ENCODE measurements around the gene MATN4.

The MATN4 gene

GRCh38 chr20:45340951-45341350 is 32.9 kb upstream of the MATN4 start:
- no peak overlapping the region for H3K4me3 ChIP-seq (ENCODE audit: low read depth, low read length)
- TF ChIP-seq, protein P1, sequence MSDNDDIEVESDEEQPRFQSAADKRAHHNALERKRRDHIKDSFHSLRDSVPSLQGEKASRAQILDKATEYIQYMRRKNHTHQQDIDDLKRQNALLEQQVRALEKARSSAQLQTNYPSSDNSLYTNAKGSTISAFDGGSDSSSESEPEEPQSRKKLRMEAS (IDR thresholded peaks at IDR 0.05; ENCODE audit: low read depth, low read length) = no peak
- TF ChIP-seq MYC (IDR thresholded peaks at IDR 0.05; ENCODE audit: low read depth, low read length) (no peak), POLR2A (IDR thresholded peaks at IDR 0.05; ENCODE audit: extremely low read depth, insufficient read length) (no peak)
- TF ChIP-seq, protein P2, sequence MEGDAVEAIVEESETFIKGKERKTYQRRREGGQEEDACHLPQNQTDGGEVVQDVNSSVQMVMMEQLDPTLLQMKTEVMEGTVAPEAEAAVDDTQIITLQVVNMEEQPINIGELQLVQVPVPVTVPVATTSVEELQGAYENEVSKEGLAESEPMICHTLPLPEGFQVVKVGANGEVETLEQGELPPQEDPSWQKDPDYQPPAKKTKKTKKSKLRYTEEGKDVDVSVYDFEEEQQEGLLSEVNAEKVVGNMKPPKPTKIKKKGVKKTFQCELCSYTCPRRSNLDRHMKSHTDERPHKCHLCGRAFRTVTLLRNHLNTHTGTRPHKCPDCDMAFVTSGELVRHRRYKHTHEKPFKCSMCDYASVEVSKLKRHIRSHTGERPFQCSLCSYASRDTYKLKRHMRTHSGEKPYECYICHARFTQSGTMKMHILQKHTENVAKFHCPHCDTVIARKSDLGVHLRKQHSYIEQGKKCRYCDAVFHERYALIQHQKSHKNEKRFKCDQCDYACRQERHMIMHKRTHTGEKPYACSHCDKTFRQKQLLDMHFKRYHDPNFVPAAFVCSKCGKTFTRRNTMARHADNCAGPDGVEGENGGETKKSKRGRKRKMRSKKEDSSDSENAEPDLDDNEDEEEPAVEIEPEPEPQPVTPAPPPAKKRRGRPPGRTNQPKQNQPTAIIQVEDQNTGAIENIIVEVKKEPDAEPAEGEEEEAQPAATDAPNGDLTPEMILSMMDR (IDR thresholded peaks at IDR 0.05; ENCODE audit: low read depth, low read length) = no peak
- no peak for DNase-seq (ENCODE audit: low read depth)

GRCh38 chr20:45340236-45340847 is 32.2 kb upstream of the MATN4 start:
- DNase-seq (ENCODE audit: low read depth) = no peak
- TF ChIP-seq, protein P1 (IDR thresholded peaks at IDR 0.05; ENCODE audit: low read depth, low read length) = no peak
- no peak overlapping the region for H3K4me3 ChIP-seq (ENCODE audit: low read depth, low read length)

GRCh38 chr20:45339799-45340198 is 31.7 kb upstream of the MATN4 start:
- no peak overlapping the region for H3K4me3 ChIP-seq (ENCODE audit: low read depth, low read length)

DNA sequence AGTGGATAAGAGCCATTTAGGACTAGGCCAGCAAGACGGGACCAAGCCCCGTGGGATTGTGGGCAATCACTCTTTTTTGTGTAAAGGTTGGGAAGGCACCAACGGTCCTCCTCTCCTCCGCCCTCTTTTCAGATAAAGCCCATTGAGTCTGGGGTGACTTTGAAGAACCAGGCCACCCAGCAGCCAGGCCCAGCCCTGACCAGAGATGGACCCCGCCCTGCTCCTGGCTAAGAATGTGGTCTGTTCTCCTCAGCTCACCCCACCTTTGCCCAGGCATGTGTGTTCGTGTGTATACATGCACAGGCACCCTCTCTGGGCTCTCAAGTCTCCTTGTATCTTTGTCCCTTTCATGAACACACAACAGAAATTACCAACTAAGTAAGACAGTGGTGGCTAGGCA is 31.0 kb upstream of the MATN4 start:
- DNase-seq (ENCODE audit: low read depth) = no peak
- TF ChIP-seq, protein P1 (IDR thresholded peaks at IDR 0.05; ENCODE audit: low read depth, low read length) = no peak
- TF ChIP-seq, protein P2 (IDR thresholded peaks at IDR 0.05; ENCODE audit: low read depth, low read length) = no peak
- TF ChIP-seq MYC (IDR thresholded peaks at IDR 0.05; ENCODE audit: low read depth, low read length) = no peak
- no peak for TF ChIP-seq POLR2A (IDR thresholded peaks at IDR 0.05; ENCODE audit: extremely low read depth, insufficient read length)
- H3K4me3 ChIP-seq (ENCODE audit: low read depth, low read length) = no peak overlapping the region

More at GRCh38 chr20:45339799-45340198, 31.7 kb upstream of the MATN4 start:
- no peak for DNase-seq (ENCODE audit: low read depth)
- TF ChIP-seq MYC (IDR thresholded peaks at IDR 0.05; ENCODE audit: low read depth, low read length) (no peak), POLR2A (IDR thresholded peaks at IDR 0.05; ENCODE audit: extremely low read depth, insufficient read length) (no peak)
- TF ChIP-seq, protein P1 (IDR thresholded peaks at IDR 0.05; ENCODE audit: low read depth, low read length) = no peak
- TF ChIP-seq, protein P2 (IDR thresholded peaks at IDR 0.05; ENCODE audit: low read depth, low read length) = no peak

- DNase-seq (ENCODE audit: low read depth) = no peak
- no peak overlapping the region for H3K4me3 ChIP-seq (ENCODE audit: low read depth, low read length)
- TF ChIP-seq POLR2A (IDR thresholded peaks at IDR 0.05; ENCODE audit: extremely low read depth, insufficient read length) = no peak
- TF ChIP-seq MYC (IDR thresholded peaks at IDR 0.05; ENCODE audit: low read depth, low read length) = no peak
- TF ChIP-seq, protein P1 (IDR thresholded peaks at IDR 0.05; ENCODE audit: low read depth, low read length) = no peak
- TF ChIP-seq, protein P2 (IDR thresholded peaks at IDR 0.05; ENCODE audit: low read depth, low read length) = no peak
Observed at GRCh38 chr20:45338121-45339030, 30.3 kb upstream of the MATN4 start.

Measured in NB4 (cell line).